ENCODE measurements around the gene LHX2. TPM values are rescaled to one million over a fixed set of nuclear protein-coding genes. Genes with fewer than 3 reads are reported as not detected.

LHX2 gene
- total RNA-seq, 4 donors from 2014 or later: not detected

DNA sequence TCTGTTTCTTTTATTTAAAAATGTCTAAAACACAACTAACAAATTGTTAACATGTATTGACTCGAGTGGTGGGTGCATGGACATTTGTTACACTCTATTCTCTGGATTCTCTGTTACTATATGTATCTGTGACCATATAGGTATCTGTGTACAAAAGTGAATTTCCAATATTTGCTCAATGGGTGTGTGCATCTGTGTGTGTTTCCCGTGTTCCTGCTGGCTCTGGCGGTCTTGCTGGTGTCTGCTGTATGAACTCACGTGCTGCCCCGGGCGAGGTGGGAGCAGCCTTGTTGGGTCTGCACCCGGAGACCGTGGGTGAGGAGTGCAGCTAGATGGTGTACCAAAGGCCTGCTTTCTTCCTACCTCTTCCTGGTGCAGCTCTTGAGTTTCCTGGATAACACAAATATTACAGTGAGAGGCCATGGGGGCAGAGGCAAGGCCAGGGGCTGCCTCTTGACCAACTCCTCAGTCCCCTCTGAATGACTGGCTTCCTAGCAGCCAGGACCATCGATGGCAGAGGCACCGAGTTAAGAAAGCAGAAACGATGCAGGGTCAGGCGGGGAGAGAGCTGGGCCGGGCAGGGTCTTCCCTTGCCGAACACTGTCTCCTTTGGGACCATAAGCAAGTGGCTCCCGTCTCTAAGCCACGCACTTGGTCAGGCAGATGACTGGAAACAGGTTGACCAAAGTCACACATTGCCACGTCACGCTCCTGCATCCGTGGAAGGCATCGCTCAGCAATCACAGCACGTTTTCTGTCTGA lies 49.5 kb downstream of the LHX2 start:
- H3K4me3 ChIP-seq (replicated peaks in 1 of 3): no peak overlapping the region
- DNase-seq: no peak
- H3K4me1 ChIP-seq: no peaks in the 10 kb centered on the region
- no peaks in the 10 kb centered on the region for H3K36me3 ChIP-seq
- TF ChIP-seq POLR2A (IDR thresholded peaks at IDR 0.05) (no peak), CTCF (IDR thresholded peaks at IDR 0.05) (no peak)
- H3K9me3 ChIP-seq: no peaks in the 10 kb centered on the region
- no peak overlapping the region for H3K27ac ChIP-seq
- WGBS, 2 donors: 79 to 90% methylated on average over 15 to 21 of the region's 21 CpGs
- intact Hi-C loops (cut with DNase I): no loop called here
- no peaks in the 10 kb centered on the region for H3K27me3 ChIP-seq

DNA sequence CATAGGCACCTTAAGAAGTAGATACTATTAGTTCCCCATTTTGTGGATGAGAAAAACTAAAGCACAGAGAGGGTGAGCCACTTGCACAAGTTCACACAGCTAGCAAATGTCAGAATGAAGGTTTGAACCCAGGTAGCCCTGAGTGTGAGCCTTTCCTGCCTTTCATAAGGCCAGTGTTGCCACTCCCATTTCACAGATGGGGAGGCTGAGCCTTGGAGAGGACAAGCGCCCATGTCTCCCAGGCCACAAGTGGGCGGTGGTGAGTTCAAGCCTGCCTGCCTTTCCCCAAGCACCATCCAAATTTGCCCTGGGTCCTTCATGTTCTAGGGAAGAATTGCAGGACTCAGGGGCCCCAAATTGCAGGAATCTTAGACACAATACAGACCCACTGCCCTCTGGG lies 50.6 kb downstream of the LHX2 start:
- Histone ChIP-seq H3K27me3 (no peaks in the 10 kb centered on the region), H3K4me3 (replicated peaks in 1 of 3) (no peak overlapping the region), H3K4me1 (no peaks in the 10 kb centered on the region), H3K27ac (no peak overlapping the region), H3K9me3 (no peaks in the 10 kb centered on the region), H3K36me3 (no peaks in the 10 kb centered on the region)
- no peak for DNase-seq
- no peak for TF ChIP-seq CTCF (IDR thresholded peaks at IDR 0.05)
- TF ChIP-seq POLR2A (IDR thresholded peaks at IDR 0.05): no peak
- intact Hi-C loops (cut with DNase I): no loop called here
- 90 to 94% methylated on average over 2 of the region's 2 CpGs for WGBS, 2 donors

DNA sequence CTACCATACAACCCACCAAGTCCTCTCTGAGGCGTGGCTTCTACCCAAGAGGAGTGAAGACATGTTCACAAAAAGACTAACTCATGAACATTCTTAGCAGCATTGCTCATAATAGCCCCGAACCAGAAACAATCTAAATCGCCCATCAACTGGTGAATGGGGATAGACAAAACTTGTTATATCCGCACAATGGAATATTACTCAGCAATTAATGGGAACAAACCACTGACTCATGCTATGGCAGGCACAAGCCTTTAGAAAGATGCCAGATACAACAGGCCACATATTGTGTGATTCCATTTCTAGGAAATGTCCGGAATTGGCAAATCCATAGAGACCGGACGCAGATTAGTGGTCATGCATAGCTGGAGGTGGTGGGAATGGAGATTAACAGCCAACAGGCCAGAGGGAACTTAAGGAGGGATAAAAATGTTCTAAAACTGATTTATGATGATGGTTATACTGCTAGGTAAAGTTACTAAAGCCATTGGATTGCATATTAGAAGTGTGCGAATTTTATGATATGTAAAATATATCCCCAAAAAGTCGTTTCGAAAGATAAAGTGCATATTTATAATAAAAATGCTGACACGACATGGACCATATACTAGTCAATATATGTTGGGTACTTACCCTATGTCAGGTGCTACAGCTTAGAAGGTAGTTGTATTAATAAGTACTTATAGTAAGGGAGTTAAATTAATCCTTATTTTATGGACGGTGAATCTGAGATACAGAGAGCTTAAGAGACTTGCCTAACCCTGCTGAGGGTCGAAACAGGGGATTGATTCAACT lies 55.4 kb downstream of the LHX2 start:
- Histone ChIP-seq H3K4me1 (no peaks in the 10 kb centered on the region), H3K4me3 (replicated peaks in 1 of 3) (no peak overlapping the region), H3K27me3 (no peaks in the 10 kb centered on the region), H3K36me3 (no peaks in the 10 kb centered on the region), H3K9me3 (no peaks in the 10 kb centered on the region), H3K27ac (no peak overlapping the region)
- no peak for DNase-seq
- TF ChIP-seq POLR2A (IDR thresholded peaks at IDR 0.05) (no peak), CTCF (IDR thresholded peaks at IDR 0.05) (no peak)
- intact Hi-C loops (cut with DNase I): no loop called here
- WGBS, 2 donors: 92 to 95% methylated on average over 13 of the region's 13 CpGs

GRCh38 chr9:124068251-124068650 lies 56.7 kb downstream of the LHX2 start:
- Histone ChIP-seq H3K9me3 (no peaks in the 10 kb centered on the region), H3K36me3 (no peaks in the 10 kb centered on the region), H3K4me3 (replicated peaks in 1 of 3) (no peak overlapping the region), H3K27ac (no peak overlapping the region), H3K4me1 (no peaks in the 10 kb centered on the region), H3K27me3 (no peaks in the 10 kb centered on the region)
- intact Hi-C loops (cut with DNase I): no loop called here
- no peak for DNase-seq
- 89 to 93% methylated on average over 3 of the region's 3 CpGs for WGBS, 2 donors
- TF ChIP-seq CTCF (IDR thresholded peaks at IDR 0.05) (no peak), POLR2A (IDR thresholded peaks at IDR 0.05) (no peak)

GRCh38 chr9:124074746-124075145 lies 63.2 kb downstream of the LHX2 start:
- H3K36me3 ChIP-seq: no peaks in the 10 kb centered on the region
- no peaks in the 10 kb centered on the region for H3K9me3 ChIP-seq
- peaks cover 0 to 4% of the 10 kb centered on the region in 2 donors for H3K4me1 ChIP-seq
- 23 to 58% methylated on average over 1 of the region's 1 CpG for WGBS, 2 donors
- no peak overlapping the region for H3K27ac ChIP-seq
- TF ChIP-seq POLR2A (IDR thresholded peaks at IDR 0.05): no peak
- TF ChIP-seq CTCF (IDR thresholded peaks at IDR 0.05): no peak
- H3K27me3 ChIP-seq: no peaks in the 10 kb centered on the region
- intact Hi-C loops (cut with DNase I): no loop called here
- H3K4me3 ChIP-seq (replicated peaks in 1 of 3): no peak overlapping the region
- DNase-seq: no peak
